ENCODE measurements around the gene TNNI2. TPM values are rescaled to one million over a fixed set of nuclear protein-coding genes. Genes with fewer than 3 reads are reported as not detected.

Gene TNNI2
- total RNA-seq, 1 donor from 2014 or later: not detected

DNA sequence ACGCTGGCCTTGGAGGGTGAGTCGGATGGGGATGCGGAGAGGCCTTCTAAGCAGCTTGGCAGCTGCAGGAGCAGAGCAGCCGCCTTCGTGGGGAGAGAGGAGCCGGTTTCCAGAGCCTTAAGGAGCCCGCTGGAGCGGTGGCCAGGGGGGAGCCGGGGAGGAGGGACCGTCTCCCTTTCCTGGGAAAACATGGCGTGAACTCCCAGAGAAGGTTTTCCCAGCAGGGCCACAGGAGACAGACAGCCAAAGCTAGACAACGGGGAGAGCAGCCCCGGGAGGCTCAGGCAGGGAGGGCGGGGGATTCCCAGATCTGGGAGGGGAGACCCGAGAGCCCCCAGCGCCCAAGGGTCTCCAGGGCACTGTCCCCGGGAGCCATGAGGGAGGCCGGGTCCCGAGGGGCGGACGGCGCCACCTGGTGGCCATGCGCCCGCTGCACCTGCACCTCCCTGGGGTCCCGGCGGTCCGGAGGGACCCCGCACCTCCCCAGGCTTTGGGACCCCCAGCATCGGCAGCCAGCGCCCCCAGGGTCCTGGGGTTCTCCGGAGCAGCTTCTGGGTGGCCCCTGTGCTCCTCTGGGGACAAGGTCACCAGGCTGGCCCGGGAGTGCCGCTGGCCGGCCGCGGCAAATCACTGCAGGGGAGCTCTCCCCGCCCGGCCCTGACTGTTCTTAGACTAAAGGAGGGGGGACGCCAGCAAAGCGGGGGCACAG lies 6.4 kb upstream of the TNNI2 start:
- peak in 1 of 2 donors; percentile 74 for DNase-seq (ENCODE audit: low spot score in 2 of 2)

DNA sequence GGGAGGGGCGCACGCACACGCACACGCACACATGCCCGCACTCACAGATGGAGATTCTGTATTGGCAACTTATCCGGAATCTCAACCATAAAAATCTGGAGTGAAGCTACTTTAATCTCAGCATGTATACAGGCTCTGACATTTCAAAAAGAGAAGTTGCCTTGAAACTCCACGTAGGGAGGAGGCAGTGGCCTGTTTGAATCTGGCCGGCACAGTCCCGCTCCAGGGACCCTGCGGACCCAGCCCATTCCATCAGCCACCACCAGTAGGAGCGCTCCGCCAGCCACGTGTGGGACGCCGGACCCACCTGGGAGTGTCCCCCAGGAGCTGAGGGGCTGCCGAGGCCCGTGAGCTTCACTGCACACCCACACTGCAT lies 5.9 kb upstream of the TNNI2 start:
- Histone ChIP-seq H3K36me3 (no peaks in the 10 kb centered on the region), H3K4me3 (peak overlapping the region; percentile 37 to 53), H3K9me3 (no peaks in the 10 kb centered on the region), H3K27me3 (no peaks in the 10 kb centered on the region), H3K4me1 (peaks cover 39% of the 10 kb centered on the region in 2 donors), H3K27ac (no peak overlapping the region)
- no peak for DNase-seq (ENCODE audit: low spot score in 2 of 2)
- TF ChIP-seq, protein P1, sequence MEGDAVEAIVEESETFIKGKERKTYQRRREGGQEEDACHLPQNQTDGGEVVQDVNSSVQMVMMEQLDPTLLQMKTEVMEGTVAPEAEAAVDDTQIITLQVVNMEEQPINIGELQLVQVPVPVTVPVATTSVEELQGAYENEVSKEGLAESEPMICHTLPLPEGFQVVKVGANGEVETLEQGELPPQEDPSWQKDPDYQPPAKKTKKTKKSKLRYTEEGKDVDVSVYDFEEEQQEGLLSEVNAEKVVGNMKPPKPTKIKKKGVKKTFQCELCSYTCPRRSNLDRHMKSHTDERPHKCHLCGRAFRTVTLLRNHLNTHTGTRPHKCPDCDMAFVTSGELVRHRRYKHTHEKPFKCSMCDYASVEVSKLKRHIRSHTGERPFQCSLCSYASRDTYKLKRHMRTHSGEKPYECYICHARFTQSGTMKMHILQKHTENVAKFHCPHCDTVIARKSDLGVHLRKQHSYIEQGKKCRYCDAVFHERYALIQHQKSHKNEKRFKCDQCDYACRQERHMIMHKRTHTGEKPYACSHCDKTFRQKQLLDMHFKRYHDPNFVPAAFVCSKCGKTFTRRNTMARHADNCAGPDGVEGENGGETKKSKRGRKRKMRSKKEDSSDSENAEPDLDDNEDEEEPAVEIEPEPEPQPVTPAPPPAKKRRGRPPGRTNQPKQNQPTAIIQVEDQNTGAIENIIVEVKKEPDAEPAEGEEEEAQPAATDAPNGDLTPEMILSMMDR (IDR thresholded peaks at IDR 0.05): no peak
- intact Hi-C loops (cut with DNase I): loop anchor here (1.0 to 5.0 kb wide), 3 partner anchors 49 to 181 kb away; no protein-coding TSS in a partner anchor

More for the DNA sequence above, 6.4 kb upstream of the TNNI2 start:
- TF ChIP-seq, protein P1 (IDR thresholded peaks at IDR 0.05): peak; percentile 98 to 100 (median 98)
- intact Hi-C loops (cut with DNase I): loop anchor here (1.0 to 5.0 kb wide), 3 partner anchors 50 to 180 kb away; no protein-coding TSS in a partner anchor
- Histone ChIP-seq H3K36me3 (no peaks in the 10 kb centered on the region), H3K27ac (peak overlapping the region; percentile 94 to 96), H3K4me3 (peak overlapping the region; percentile 37 to 53), H3K9me3 (no peaks in the 10 kb centered on the region), H3K27me3 (no peaks in the 10 kb centered on the region), H3K4me1 (peaks cover 44% of the 10 kb centered on the region in 2 donors)

DNA sequence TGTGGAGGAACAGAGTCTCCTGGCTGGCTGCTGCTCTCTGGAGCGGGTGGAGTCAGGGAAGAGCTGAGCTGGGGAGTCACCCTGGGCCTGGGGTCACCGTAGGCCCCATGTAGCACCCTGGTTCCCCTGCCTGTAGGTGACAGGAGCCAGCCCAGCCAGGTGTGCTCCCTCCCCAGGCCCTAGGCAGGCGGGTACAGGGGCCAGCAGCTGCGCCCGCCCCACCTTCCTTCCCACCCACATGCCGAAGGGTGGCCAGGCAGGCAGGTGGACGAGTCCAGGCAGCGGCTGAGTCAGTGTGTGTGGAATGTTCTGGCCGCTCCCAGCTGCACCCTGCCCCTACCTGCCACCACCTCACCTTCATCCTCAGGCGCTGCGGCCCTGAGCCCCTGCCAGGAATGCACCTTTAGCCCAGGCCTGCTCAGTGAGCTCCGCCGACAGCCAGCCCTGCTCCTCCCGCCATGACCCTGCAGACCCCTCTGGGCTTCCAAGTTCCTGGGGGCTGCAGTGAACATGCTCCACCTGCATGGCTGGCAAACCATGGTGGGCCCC lies 4.6 kb upstream of the TNNI2 start:
- DNase-seq (ENCODE audit: low spot score in 2 of 2): no peak

DNA sequence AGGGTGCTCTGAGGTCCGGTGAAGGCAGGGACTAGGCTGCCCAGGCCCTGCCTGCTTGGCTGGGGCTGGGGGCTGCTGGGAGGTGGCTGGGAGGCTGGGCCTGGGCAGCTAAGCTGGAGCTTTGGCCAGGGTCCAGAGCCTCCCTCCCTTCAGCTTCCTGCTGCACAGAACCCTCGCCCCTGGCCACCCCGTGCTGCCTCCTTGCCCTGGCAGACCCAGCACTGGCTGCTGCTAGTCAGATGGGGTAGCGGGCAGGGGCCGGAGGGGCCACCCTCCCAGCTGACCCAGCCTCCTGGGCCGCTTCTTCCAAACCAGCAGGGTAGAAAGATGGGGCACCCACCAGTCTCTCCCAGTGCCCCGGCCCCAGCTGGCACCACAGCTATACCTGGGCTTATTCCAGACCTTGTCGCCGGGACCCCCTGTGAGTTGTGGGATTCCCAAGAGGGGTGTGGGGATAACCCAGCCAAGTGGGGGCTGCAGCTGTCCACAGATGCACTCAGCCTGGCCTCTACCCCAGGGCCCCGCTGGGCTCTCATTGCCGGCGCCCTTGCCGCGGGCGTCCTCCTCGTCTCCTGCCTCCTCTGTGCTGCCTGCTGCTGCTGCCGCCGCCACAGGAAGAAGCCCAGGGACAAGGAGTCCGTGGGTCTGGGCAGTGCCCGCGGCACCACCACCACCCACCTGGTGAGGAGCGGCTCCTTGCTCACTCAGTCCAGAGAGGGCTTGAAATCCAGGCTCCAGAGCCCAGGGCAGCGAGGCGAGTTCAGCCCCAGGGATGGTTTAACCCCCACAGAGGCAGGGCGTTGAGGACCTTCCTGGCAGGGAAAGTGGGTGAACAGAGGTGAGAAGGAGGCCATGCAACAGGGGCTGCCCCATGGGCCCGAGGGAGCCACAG lies 3.8 kb upstream of the TNNI2 start, which contains the start of gene SYT8:
TSS of gene SYT8 (plus strand) at position 212 of the 892 bp plus-strand sequence. CDS start at position 328, 116 bp downstream.
- Histone ChIP-seq H3K27me3 (no peaks in the 10 kb centered on the region), H3K27ac (no peak within 1 kb of the TSS), H3K4me1 (peaks cover 18 to 23% of the 10 kb centered on the region in 2 donors), H3K9me3 (no peaks in the 10 kb centered on the region), H3K36me3 (no peaks in the 10 kb centered on the region), H3K4me3 (no peak within 1 kb of the TSS)
- no peak for DNase-seq (ENCODE audit: low spot score in 2 of 2)
- intact Hi-C loops (cut with DNase I): loop anchor here (5.0 kb wide), 1 partner anchor 47 kb away; no protein-coding TSS in a partner anchor
- TF ChIP-seq, protein P1 (IDR thresholded peaks at IDR 0.05): no peak

More for the DNA sequence above, 4.6 kb upstream of the TNNI2 start:
- Histone ChIP-seq H3K36me3 (no peaks in the 10 kb centered on the region), H3K27me3 (no peaks in the 10 kb centered on the region), H3K9me3 (no peaks in the 10 kb centered on the region), H3K4me1 (peaks cover 27 to 29% of the 10 kb centered on the region in 2 donors), H3K27ac (no peak overlapping the region), H3K4me3 (no peak overlapping the region)
- TF ChIP-seq, protein P1 (IDR thresholded peaks at IDR 0.05): no peak
- intact Hi-C loops (cut with DNase I): loop anchor here (5.0 kb wide), 1 partner anchor 48 kb away; no protein-coding TSS in a partner anchor

DNA sequence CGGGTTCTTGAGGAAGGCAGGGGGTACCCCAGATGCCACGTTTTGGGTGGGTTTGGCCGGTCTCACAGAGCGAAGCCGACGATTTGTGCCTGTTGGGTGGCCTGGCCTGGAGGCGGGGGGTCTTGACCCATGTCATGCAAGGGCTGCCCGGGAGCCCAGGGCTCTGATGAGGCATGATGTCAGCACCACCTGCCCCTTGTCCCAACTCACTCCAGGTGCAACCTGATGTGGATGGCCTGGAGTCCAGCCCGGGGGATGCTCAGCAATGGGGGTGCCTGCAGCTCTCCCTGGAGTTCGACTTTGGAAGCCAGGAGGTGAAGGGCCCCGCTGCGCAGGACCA lies 3.1 kb upstream of the TNNI2 start:
- DNase-seq (ENCODE audit: low spot score in 2 of 2): no peak
- no peak overlapping the region for H3K27ac ChIP-seq
- TF ChIP-seq, protein P1 (IDR thresholded peaks at IDR 0.05): no peak
- no peaks in the 10 kb centered on the region for H3K27me3 ChIP-seq
- H3K4me3 ChIP-seq: no peak overlapping the region
- H3K4me1 ChIP-seq: peaks cover 17% of the 10 kb centered on the region in 2 donors
- no peaks in the 10 kb centered on the region for H3K36me3 ChIP-seq
- intact Hi-C loops (cut with DNase I): loop anchor here (2.0 kb wide), 1 partner anchor 83 kb away; the partner anchor contains the start of gene TNNT3
- H3K9me3 ChIP-seq: no peaks in the 10 kb centered on the region

Data from ascending aorta (tissue), 2 donors.